NCI-H460 (cell line): ENCODE measurements around the gene EPS8L1. TPM values are rescaled to one million over a fixed set of nuclear protein-coding genes. Genes with fewer than 3 reads are reported as not detected.
"Not testable (repeated sequence)": the region's sequence is repeated elsewhere in the genome, so short reads cannot be mapped to it uniquely, and the experiment has no call there.

ENCODE experiments used
- DNase-seq: peaks from one replicate; pipeline ENCODE4 v3.0.0-alpha.2; 2016; ENCODE audit warnings: low read depth; ENCODE audit errors: extremely low read depth
- total RNA-seq: library from RNA; depleted of rRNA; stranded (reverse); fragments of >200 nt; shearing (Covaris generic); gene quantifications from 2 replicates; pipeline ENCODE4 v1.2.3, GENCODE V29; 2014

The EPS8L1 gene
- total RNA-seq, 1 experiment from 2014 or later, result 3.9 TPM

GRCh38 chr19:55048446-55048845, 27.2 kb upstream of the EPS8L1 start:
- DNase-seq, result no peak

- DNase-seq, result no peak
These were observed 24.7 kb upstream of the EPS8L1 start for GRCh38 chr19:55050749-55051532.

- DNase-seq, result no peak
These were observed 21.9 kb upstream of the EPS8L1 start for GRCh38 chr19:55053735-55054134.

- no peak for DNase-seq
These were observed 18.8 kb upstream of the EPS8L1 start for GRCh38 chr19:55056827-55057226.

- no peak for DNase-seq
These were observed 16.7 kb upstream of the EPS8L1 start for GRCh38 chr19:55058781-55059610.

GRCh38 chr19:55060287-55060686, 15.4 kb upstream of the EPS8L1 start:
- not testable (repeated sequence) for DNase-seq

GRCh38 chr19:55062735-55063491, 12.8 kb upstream of the EPS8L1 start, which contains the start of gene RDH13:
Gene RDH13 (minus strand): TSS chr19:55063148. CDS start chr19:55063032, 116 bp downstream.
- peak; percentile 92 for DNase-seq

GRCh38 chr19:55063492-55063843, 12.2 kb upstream of the EPS8L1 start:
- no peak for DNase-seq

- not testable (repeated sequence) for DNase-seq
These were observed 10.2 kb upstream of the EPS8L1 start for GRCh38 chr19:55065516-55065915.

GRCh38 chr19:55066107-55066709, 9.5 kb upstream of the EPS8L1 start:
- no peak for DNase-seq

- no peak for DNase-seq
These were observed 7.8 kb upstream of the EPS8L1 start for GRCh38 chr19:55067869-55068268.

GRCh38 chr19:55068950-55069864, 6.5 kb upstream of the EPS8L1 start:
- no peak for DNase-seq

GRCh38 chr19:55069865-55070197, 5.8 kb upstream of the EPS8L1 start:
- DNase-seq, result no peak

GRCh38 chr19:55070466-55071128, 5.1 kb upstream of the EPS8L1 start:
- no peak for DNase-seq

- peak; percentile 35 for DNase-seq
These were observed 4.6 kb upstream of the EPS8L1 start for GRCh38 chr19:55071129-55071502.

- no peak for DNase-seq
These were observed 3.8 kb upstream of the EPS8L1 start for GRCh38 chr19:55071913-55072312.

GRCh38 chr19:55076321-55076720, 652 bp downstream of the EPS8L1 start:
- DNase-seq, result no peak

- no peak for DNase-seq
These were observed 1.4 kb downstream of the EPS8L1 start for GRCh38 chr19:55077106-55077505.

GRCh38 chr19:55078996-55079395, 3.3 kb downstream of the EPS8L1 start:
- no peak for DNase-seq
